HFFc6 (cell line): ENCODE data around the gene CDH22. TPM values are rescaled to one million over a fixed set of nuclear protein-coding genes. Genes with fewer than 3 reads are reported as not detected.

Experiments used
- DNase-seq: peaks from one replicate; pipeline ENCODE4 v3.0.0-alpha.2; 2018
- H3K27ac Mint-ChIP-seq: 2 replicates; pipeline ENCODE4 v1.8.0; 2020; ENCODE audit warnings: mild to moderate bottlenecking, mixed read lengths
- H3K27me3 Mint-ChIP-seq: 2 replicates; pipeline ENCODE4 v1.8.0; 2021; ENCODE audit warnings: mild to moderate bottlenecking, moderate library complexity, mixed read lengths; ENCODE audit not compliant: insufficient read depth
- H3K36me3 Mint-ChIP-seq: 2 replicates; pipeline ENCODE4 v1.8.0; 2021; ENCODE audit warnings: low read depth, mixed read lengths
- H3K4me1 Mint-ChIP-seq: 2 replicates; pipeline ENCODE4 v1.8.0; 2020; ENCODE audit warnings: low read depth, mixed read lengths
- H3K4me3 Mint-ChIP-seq: 2 replicates; pipeline ENCODE4 v1.8.0; 2020; ENCODE audit warnings: mild to moderate bottlenecking, moderate library complexity, mixed read lengths
- H3K9me3 Mint-ChIP-seq: 2 replicates; pipeline ENCODE4 v1.8.0; 2020; ENCODE audit warnings: mild to moderate bottlenecking, mixed read lengths
- total RNA-seq, 6 experiments: library from RNA; stranded (reverse); fragmentation: NEBNext Ultra II Directional; extraction: Animal tissue kit (Norgen Biotek cat#: 25700); gene quantifications; 2 replicates in 1 of 6; 3 replicates in 5 of 6; pipeline ENCODE4 v1.2.3, GENCODE V29; 2021
- TF ChIP-seq, protein P1 (sequence below): fragments of 200-600 bp; sonication (generic); IDR thresholded peaks from 2 replicates; pipeline ENCODE4 v1.5.0; 2021; ENCODE audit warnings: antibody characterized with exemption, mild to moderate bottlenecking

The CDH22 gene
- total RNA-seq, 6 experiments from 2014 or later: not detected

DNA sequence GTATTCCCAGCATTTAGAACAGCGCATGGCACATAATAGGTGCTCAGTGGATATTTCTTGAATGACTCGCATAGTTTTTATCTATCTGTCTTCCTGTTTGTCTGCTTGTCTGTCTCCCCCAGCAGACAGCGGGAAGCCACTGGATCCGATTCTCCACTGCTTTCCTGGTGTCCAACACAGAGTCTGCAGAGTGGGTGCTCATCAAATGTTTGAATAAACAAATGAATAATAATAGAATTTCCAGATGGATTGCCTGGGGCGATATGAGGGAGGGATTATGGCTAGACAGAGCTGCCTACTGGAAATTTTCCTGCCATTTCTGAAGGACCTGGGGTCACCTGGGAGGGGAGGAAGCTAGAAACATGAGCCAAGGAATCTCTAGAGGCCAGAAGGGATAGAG lies 18.9 kb downstream of the CDH22 start:
- H3K9me3 Mint-ChIP-seq: no peaks in the 10 kb centered on the region
- TF ChIP-seq, protein P1, sequence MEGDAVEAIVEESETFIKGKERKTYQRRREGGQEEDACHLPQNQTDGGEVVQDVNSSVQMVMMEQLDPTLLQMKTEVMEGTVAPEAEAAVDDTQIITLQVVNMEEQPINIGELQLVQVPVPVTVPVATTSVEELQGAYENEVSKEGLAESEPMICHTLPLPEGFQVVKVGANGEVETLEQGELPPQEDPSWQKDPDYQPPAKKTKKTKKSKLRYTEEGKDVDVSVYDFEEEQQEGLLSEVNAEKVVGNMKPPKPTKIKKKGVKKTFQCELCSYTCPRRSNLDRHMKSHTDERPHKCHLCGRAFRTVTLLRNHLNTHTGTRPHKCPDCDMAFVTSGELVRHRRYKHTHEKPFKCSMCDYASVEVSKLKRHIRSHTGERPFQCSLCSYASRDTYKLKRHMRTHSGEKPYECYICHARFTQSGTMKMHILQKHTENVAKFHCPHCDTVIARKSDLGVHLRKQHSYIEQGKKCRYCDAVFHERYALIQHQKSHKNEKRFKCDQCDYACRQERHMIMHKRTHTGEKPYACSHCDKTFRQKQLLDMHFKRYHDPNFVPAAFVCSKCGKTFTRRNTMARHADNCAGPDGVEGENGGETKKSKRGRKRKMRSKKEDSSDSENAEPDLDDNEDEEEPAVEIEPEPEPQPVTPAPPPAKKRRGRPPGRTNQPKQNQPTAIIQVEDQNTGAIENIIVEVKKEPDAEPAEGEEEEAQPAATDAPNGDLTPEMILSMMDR: no peak
- no peaks in the 10 kb centered on the region for H3K36me3 Mint-ChIP-seq
- no peak overlapping the region for H3K27ac Mint-ChIP-seq
- no peak overlapping the region for H3K4me3 Mint-ChIP-seq
- no peak for DNase-seq
- no peaks in the 10 kb centered on the region for H3K4me1 Mint-ChIP-seq
- H3K27me3 Mint-ChIP-seq: peaks cover 17% of the 10 kb centered on the region

DNA sequence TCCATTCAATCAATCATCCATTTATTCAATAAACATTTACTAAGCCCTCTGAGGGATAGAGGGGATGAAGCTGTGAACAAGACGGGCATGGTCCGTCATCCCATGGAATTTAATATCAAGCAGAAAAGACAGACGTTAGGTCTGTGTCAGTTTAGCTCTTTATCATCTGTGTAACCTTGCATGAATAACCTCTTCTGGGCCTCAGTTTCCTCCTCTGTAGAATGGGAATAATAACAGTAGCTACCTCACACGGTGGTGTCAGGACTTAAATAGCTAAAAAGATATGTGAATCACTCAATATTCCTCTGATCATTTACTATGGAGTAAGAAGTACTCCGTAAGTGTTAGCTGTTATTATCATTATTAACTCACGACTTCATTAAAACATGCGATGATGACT lies 21.3 kb downstream of the CDH22 start:
- no peaks in the 10 kb centered on the region for H3K4me1 Mint-ChIP-seq
- no peaks in the 10 kb centered on the region for H3K9me3 Mint-ChIP-seq
- H3K27ac Mint-ChIP-seq: no peak overlapping the region
- TF ChIP-seq, protein P1: no peak
- no peak for DNase-seq
- H3K4me3 Mint-ChIP-seq: no peak overlapping the region
- no peaks in the 10 kb centered on the region for H3K36me3 Mint-ChIP-seq
- H3K27me3 Mint-ChIP-seq: peaks cover 18% of the 10 kb centered on the region

DNA sequence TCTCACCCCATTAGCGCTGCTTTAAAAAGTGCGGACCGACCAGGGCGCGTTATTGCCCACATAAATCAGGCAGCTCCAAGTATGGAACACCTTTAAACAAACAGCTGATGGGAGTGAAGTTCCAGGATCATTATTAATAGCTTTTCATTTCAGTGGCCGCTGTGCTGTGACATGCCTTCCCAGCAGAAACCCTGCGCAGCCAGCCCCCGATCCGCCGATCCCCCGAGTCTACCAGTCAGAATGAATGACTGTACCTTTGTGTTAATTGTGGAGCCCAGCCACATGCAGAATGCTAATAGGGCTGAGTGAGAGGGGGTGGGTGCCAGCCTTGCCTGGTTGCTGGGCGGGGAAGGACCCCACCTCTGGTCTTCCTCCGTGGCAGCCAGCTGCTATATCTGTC lies 21.9 kb downstream of the CDH22 start:
- no peak overlapping the region for H3K4me3 Mint-ChIP-seq
- no peaks in the 10 kb centered on the region for H3K9me3 Mint-ChIP-seq
- no peak for DNase-seq
- no peaks in the 10 kb centered on the region for H3K36me3 Mint-ChIP-seq
- no peaks in the 10 kb centered on the region for H3K4me1 Mint-ChIP-seq
- H3K27me3 Mint-ChIP-seq: peaks cover 18% of the 10 kb centered on the region
- TF ChIP-seq, protein P1: no peak
- H3K27ac Mint-ChIP-seq: no peak overlapping the region

DNA sequence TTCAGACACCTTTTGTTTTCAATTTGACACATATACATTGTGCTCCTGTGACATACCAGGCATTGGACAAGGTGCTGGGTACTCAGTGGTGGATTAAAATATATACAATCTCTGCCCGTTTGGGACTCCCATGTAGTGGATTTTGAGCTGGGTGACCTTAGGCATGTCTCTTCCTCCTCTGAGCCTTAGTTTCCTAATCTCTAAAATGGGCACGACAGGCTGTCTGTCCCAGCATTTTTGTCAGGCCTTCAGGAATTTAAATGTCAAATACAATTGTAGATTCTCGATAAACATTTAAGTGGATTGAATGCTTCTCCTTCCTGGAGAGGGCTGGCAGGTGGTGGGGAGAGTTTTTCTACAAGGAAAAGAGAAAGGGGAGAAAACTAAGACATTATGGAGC lies 22.6 kb downstream of the CDH22 start:
- peaks cover 20% of the 10 kb centered on the region for H3K27me3 Mint-ChIP-seq
- H3K9me3 Mint-ChIP-seq: no peaks in the 10 kb centered on the region
- H3K4me3 Mint-ChIP-seq: no peak overlapping the region
- H3K27ac Mint-ChIP-seq: no peak overlapping the region
- TF ChIP-seq, protein P1: no peak
- DNase-seq: no peak
- no peaks in the 10 kb centered on the region for H3K4me1 Mint-ChIP-seq
- no peaks in the 10 kb centered on the region for H3K36me3 Mint-ChIP-seq

DNA sequence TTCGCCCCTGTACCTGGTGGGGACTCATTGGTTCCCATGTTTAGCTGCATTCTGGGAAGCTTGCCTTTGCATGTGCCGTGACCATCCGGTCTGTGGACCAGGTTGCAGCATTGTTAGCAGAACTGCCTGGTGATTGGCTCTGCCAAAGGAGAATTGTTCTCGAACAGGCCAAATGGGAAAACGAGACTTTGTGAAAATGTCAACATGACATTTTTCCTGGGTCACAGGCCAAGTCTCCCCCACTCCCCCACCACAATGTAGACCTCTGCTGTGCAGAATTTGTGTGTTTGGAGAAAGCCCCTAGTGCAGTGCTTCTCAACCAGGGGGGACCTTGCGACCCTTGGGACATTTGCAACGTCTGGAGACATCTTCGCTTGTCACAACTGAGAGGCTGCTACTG lies 23.2 kb downstream of the CDH22 start:
- Mint-ChIP-seq H3K4me3 (no peak overlapping the region), H3K4me1 (no peaks in the 10 kb centered on the region), H3K27me3 (peaks cover 20% of the 10 kb centered on the region), H3K36me3 (no peaks in the 10 kb centered on the region), H3K9me3 (no peaks in the 10 kb centered on the region), H3K27ac (no peak overlapping the region)
- TF ChIP-seq, protein P1: no peak
- DNase-seq: no peak

DNA sequence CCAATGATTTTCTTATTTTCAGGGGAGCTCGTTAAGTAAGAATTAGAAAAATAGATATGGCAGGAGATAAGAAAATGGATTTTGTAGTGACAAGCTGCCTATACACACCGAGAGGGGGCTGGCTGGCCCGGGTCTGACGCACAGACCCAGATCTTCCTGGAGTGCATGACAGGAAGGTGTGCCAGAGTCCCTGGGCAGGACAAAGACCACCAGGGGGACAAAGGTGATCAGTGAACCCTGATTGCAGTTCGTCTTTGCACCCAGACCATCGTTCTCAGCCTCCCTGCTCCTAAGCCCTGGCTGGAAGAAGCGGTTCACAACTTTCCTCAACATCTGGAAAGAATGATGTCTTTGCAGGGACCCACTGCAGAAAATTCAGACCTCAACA lies 24.3 kb downstream of the CDH22 start:
- Mint-ChIP-seq H3K27ac (no peak overlapping the region), H3K4me3 (no peak overlapping the region), H3K4me1 (no peaks in the 10 kb centered on the region), H3K27me3 (peaks cover 19% of the 10 kb centered on the region), H3K36me3 (no peaks in the 10 kb centered on the region), H3K9me3 (no peaks in the 10 kb centered on the region)
- TF ChIP-seq, protein P1: no peak
- no peak for DNase-seq
